GM21360 (cell line): ENCODE results near the gene HIPK1.
"Not testable (repeated sequence)": the region's sequence is repeated elsewhere in the genome, so short reads cannot be mapped to it uniquely, and the experiment has no call there.

Source experiments
- ATAC-seq: cut with Tn5 transposase; IDR thresholded peaks from one replicate; pipeline ENCODE4 v1.9.1; 2021; ENCODE audit warnings: mild to moderate bottlenecking, moderate library complexity; ENCODE audit not compliant: unreplicated experiment

The HIPK1 gene

DNA sequence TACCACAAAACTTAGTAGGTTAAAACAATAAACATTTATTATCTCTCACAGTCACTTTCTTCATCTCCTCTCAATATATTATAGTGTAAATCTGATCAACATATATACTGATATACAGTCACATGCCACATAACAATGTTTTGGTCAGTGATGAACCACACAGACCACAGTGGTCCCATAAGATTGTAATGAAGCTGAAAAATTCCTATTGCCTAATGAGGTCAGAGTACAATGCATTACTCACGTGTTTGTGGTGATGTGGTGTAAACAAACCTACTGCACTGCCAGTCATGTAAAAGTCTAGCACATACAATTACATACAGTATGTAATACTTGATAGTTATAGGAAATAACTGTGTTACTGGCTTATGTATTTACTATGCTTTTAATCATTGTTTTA, 80.3 kb downstream of the HIPK1 start:
- ATAC-seq, result no peak

DNA sequence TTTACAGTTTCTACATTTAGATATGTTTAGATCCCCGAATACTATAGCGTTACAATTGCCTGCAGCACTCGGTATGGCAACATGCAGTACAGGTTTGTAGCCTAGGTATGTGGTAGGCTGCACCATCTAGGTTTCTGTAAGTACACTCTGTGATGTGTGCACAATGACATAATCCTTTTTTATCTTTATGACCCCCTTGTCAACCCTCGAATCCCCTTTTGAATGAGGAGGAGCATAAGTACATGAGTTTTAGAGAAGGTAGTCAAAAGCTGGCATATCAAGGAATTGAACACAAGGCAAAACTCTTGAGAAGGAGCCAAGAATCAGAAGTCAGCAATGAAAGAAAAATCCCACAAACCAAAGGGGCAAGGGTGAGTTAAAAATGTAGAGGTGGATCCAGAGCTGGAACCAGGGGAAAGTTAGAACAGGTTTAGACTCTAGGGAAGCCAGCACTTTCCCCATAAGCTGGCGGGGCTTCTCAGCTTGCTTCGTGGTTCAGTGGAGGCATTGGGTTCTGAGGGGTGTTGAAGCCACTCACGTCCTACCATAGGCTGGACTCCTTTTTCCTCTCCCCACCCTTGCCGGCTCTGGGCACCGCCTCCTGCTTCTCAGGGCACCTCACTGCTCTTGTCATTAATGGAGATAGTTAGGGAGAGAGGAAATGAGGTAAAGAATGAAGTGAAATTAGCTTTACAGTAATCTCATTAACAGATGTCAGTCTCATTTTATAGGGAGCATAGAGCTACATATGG, 81.5 kb downstream of the HIPK1 start:
- no peak for ATAC-seq

DNA sequence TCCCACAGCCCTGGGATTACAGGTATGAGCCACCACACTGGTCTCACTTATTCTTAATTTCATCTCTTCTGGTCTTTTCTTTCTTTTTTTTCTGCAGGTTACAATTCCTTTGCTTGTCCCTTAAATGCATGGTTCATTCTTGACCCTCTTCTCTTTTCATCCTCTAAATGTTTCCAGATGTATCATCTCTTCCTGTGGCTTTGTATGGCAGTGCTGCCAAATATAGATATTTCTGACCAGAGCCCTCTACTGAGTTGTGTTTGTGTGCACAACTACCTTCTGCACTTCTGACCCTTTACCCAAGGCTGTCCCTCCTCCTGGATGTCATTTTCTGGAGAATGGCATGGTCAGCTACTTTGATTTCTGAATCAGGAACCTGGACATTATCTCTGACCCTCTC, 82.7 kb downstream of the HIPK1 start:
- ATAC-seq, result no peak

DNA sequence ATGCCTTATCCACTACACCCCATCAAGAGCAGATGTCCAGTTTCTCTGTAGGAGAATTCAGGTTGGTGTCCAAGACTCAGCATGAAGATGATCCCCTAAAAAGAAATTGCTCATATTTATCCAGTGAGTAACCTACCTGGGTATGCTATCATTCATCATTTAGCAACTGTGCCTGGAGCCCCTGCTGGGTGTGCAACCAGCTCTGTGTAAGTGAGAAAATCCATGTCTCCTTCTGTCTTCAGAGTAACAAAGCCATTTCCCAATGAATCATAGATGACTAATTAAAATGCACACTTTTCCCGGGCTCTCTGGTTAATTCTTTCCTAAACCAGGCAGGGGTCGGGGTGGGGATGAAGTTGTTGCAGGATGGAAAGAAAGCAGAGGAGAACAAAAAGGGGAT, 86.0 kb downstream of the HIPK1 start:
- no peak for ATAC-seq

DNA sequence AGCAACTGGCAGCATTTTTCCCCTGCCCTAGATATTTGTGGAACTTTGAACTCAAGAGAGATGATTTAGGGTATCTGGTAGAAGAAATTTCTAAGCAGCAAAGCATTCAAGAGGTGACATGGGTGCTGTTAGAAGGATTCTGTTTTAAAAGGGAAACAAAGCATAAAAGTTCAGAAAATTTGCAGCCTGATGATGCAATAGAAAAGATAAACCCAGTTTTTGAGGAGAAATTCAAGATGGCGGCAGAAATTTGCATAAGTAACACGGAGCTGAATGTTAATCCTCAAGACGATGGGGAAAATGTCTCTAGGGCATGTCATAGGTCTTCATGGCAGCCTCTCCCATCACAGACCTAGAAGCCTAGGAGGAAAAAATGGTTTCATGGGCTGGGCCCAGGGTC, 90.6 kb downstream of the HIPK1 start:
- not testable (repeated sequence) for ATAC-seq

DNA sequence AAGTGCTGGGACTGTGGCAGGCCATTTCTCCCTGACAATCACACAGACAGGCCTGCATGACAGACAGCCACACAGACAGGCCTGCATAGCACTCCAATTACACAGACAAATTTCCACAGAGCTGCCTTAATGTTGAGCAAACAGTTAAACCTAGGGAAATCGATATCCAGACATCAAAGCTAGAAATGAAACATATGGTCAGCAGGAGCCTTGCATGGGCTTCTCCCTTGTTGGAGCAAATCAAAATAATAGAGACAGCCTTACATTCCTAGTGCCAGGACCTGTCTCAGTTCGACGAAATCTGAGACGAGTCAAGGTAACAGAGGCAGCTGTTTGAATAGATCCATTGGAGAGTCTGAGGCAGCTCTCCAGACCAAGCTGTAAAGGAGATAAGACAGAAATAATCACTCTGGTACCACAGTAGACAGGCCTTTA, 92.6 kb downstream of the HIPK1 start:
- no peak for ATAC-seq

DNA sequence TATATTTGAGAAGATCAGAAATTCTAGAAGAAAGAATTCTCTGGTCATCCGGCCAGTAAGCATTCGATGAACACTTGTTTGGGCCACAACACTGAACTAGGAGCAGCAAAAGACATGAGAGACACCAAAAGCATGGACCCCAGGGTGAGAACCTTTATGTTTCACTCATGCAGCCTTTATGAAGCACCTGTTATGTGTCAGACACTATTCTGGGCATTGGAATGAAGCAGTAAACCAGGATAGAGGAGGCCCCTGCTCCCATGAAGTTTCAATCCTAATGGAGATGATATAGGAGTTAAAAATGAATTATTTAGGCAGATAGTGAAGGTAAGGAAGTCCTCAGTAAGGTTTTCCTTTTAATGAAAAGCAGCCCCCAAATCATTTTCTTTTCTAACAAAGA, 93.8 kb downstream of the HIPK1 start:
- no peak for ATAC-seq

DNA sequence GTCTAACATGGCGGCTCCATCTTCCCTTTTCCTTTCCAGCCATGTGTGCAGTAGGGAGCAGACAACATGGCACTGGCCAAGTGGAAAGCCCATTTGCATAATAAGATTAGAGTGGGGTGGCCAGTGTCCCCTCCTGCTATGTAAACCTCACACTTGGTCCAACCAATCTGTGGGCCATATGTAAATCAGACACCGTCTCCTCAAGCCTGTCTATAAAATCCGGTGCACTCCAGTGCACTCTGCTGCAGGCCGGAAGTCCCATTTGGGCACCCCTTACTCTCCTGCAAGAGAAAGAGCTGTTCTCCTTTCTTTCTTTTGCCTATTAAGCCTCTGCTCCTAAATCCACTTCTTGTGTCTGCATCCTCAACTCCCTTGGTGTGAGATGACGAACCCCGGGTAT, 94.3 kb downstream of the HIPK1 start:
- no peak for ATAC-seq

DNA sequence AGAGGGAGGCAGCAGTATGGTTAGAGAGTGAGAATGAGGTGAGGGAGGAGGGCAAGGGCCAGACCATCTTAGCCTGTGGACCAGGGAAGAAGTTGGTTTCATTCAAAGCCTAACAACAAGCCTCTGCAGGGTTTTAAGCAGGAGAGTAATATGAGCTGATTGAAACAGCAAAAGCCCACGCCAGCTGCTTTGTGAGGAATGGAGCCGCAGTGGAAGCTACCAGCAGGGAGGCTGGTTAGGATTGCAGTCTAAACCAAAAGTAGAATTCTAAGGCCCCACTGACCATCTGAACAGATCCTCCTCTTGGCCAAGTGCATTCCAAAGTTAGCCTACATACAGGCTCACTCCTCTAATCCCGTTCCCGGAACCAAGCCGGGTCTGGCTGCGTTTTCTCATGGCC, 94.9 kb downstream of the HIPK1 start:
- ATAC-seq, result no peak

DNA sequence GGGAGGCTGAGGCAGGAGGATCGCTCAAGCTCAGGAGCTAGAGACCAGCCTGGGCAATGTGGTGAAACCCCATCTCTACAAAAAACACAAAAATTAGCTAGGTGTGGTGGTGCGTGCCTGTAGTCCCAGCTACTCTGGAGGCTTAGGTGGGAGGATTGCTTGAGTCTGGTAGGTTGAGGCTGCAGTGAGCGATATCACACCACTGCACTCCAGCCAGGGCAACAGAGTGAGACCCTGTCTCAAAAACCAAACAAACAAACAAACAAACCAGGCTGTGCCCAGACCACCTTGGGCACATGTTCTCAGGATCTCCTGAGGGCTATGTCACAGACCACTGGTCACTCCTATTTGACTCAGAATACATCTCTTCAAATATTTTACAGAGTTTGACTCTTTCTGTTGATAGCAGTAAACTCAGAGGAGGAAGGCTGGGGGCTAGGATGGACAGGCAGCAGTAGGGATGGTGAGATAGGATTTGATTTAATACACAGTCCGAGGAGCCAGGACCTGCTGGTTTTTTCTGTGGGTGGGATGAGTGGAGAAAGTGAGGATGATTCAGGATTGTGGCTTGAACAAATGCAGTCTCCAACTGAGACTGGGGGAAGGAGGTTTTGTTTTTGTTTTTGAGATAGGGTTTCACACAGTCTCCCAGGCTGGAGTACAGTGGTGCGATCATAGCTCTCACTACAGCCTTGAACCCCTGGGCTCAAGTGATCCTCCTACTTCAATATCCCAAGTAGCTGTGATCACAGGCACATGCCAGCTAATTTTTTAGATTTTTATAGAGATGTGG, 96.7 kb downstream of the HIPK1 start:
- no peak for ATAC-seq

DNA sequence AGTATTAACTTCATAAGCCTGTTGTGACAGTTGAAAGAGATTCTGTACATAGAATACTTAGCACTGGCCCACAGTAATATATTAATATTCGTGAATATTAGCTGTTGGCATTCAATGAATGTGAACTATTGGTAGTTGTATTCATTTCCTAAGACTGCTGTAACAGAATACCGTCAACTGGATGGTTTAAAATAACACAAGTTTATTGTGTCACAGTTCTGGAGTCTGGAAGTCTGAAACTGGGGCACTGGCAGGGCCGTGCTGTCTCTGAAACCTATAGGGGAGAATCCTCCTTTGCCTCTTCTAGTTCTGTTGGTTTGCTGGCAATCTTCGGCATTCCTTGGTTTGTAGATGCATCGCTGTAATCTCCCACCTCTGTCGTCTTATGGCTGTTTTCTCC, 97.7 kb downstream of the HIPK1 start:
- ATAC-seq, result no peak
